Adrenal gland (tissue), 5 donors: ENCODE results near the gene STK31.
A peak's percentile ranks its signal among the peaks of the same experiment; 100 is the strongest.

Experiments
- POLR2A ChIP-seq, 2 donors: fragments of 450-650 bp; IDR thresholded peaks; one replicate each; pipeline ENCODE4 v1.6.1; 2017; ENCODE audit warnings: antibody characterized with exemption in 2 of 2, mild to moderate bottlenecking in 2 of 2, moderate library complexity in 1 of 2
- TF ChIP-seq, protein P1 (sequence below), 6 experiments: fragments of 450-650 bp in 4 of 6; fragments of 200-600 bp in 2 of 6; sonication (generic) in 1 of 6; IDR thresholded peaks; 1 replicate in 5 of 6; 2 replicates in 1 of 6; pipeline versions ENCODE4 v1.5.1 to v1.8.0; 2016 to 2021; ENCODE audit warnings: antibody characterized with exemption in 6 of 6, mild to moderate bottlenecking in 2 of 6, moderate library complexity in 1 of 6
- donor health status: DM: no; HTN: no; CAD: no.

DNA sequence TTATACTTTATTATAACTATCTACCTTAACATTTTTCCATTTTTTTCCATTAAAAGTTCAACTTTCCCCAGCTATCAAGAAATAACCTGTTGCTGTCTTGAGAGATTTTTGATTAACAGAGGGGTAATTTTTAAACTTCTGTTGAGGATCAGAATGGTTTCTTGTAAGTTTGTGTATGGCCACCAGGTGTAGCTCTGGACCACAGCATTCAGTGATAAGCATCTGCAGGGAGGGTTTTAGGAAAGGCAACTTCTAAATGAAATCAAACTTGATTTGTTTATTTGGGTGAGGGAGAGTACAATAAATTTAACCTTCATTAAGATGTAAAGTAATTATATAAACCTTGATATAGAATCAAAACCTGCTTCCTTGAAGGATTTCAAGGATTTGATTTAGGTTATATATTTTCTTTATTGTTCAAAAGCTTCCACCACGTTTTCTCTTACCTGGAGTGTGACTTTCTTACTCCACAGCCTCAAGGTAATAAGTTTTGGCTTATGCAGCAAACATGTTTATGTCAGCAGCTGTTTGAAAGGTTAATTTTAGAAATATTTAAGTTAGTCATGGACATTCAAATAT lies 153.3 kb downstream of the STK31 start:
- TF ChIP-seq, protein P1, sequence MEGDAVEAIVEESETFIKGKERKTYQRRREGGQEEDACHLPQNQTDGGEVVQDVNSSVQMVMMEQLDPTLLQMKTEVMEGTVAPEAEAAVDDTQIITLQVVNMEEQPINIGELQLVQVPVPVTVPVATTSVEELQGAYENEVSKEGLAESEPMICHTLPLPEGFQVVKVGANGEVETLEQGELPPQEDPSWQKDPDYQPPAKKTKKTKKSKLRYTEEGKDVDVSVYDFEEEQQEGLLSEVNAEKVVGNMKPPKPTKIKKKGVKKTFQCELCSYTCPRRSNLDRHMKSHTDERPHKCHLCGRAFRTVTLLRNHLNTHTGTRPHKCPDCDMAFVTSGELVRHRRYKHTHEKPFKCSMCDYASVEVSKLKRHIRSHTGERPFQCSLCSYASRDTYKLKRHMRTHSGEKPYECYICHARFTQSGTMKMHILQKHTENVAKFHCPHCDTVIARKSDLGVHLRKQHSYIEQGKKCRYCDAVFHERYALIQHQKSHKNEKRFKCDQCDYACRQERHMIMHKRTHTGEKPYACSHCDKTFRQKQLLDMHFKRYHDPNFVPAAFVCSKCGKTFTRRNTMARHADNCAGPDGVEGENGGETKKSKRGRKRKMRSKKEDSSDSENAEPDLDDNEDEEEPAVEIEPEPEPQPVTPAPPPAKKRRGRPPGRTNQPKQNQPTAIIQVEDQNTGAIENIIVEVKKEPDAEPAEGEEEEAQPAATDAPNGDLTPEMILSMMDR (IDR thresholded peaks at IDR 0.05), result peak in 3 of 6 experiments; percentile 37 to 40 (median 39)
- no peak for TF ChIP-seq POLR2A (IDR thresholded peaks at IDR 0.05)
